H9 (cell line): ENCODE results near the gene SLC38A11. TPM values are rescaled to one million over a fixed set of nuclear protein-coding genes. Genes with fewer than 3 reads are reported as not detected.

Source experiments
- DNase-seq: peaks from one replicate; pipeline ENCODE4 v3.0.0-alpha.2; 2017
- H2AFZ ChIP-seq: one replicate; pipeline ENCODE4 v1.6.1; 2013; ENCODE audit warnings: mild to moderate bottlenecking, low read length, control low read depth, moderate library complexity
- H2AK5ac ChIP-seq: 2 replicates; pipeline ENCODE4 v1.6.1; 2013; ENCODE audit warnings: low read length, control low read depth, mixed read lengths; ENCODE audit not compliant: insufficient read length
- H2BK120ac ChIP-seq: one replicate; pipeline ENCODE4 v1.6.1; 2013; ENCODE audit warnings: low read depth, mild to moderate bottlenecking, low read length, control low read depth, inconsistent platforms; ENCODE audit not compliant: poor library complexity, severe bottlenecking
- H2BK12ac ChIP-seq: 2 replicates; pipeline ENCODE4 v1.6.1; 2013; ENCODE audit warnings: low read length, control low read depth, mixed read lengths, low read depth; ENCODE audit not compliant: insufficient read length
- H2BK15ac ChIP-seq: 2 replicates; pipeline ENCODE4 v1.6.1; 2013; ENCODE audit warnings: low read depth, low read length, control low read depth
- H2BK20ac ChIP-seq: one replicate; pipeline ENCODE4 v1.6.1; 2013; ENCODE audit warnings: low read depth, mild to moderate bottlenecking, low read length, control low read depth, inconsistent platforms; ENCODE audit not compliant: poor library complexity, severe bottlenecking
- H2BK5ac ChIP-seq: 2 replicates; pipeline ENCODE4 v1.6.1; 2013; ENCODE audit warnings: low read length, control low read depth, mixed read lengths; ENCODE audit not compliant: insufficient read length
- H3K14ac ChIP-seq: 2 replicates; pipeline ENCODE4 v1.6.1; 2013; ENCODE audit warnings: low read length, control low read depth; ENCODE audit not compliant: insufficient read depth
- H3K18ac ChIP-seq: 2 replicates; pipeline ENCODE4 v1.6.1; 2013; ENCODE audit warnings: low read depth, mild to moderate bottlenecking, mixed read lengths, low read length, control low read depth; ENCODE audit not compliant: insufficient read length
- H3K23ac ChIP-seq: 2 replicates; pipeline ENCODE4 v1.6.1; 2013; ENCODE audit warnings: low read length, control low read depth, mixed read lengths, low read depth; ENCODE audit not compliant: insufficient read length
- H3K23me2 ChIP-seq: 2 replicates; pipeline ENCODE4 v1.6.1; 2013; ENCODE audit warnings: low read depth, mild to moderate bottlenecking, mixed read lengths, low read length, control low read depth; ENCODE audit not compliant: insufficient read length, poor library complexity, severe bottlenecking
- H3K27ac ChIP-seq: 2 replicates; pipeline ENCODE4 v1.5.1; 2013; ENCODE audit warnings: low read length, control low read depth, mixed read lengths, low read depth; ENCODE audit not compliant: insufficient read length
- H3K27me3 ChIP-seq: 2 replicates; pipeline ENCODE4 v1.6.1; 2013; ENCODE audit warnings: low read length, control low read depth, inconsistent platforms; ENCODE audit not compliant: insufficient read depth
- H3K4ac ChIP-seq: 2 replicates; pipeline ENCODE4 v1.6.1; 2013; ENCODE audit warnings: low read depth, mild to moderate bottlenecking, control low read depth, inconsistent platforms, low read length, moderate library complexity
- H3K4me1 ChIP-seq: 2 replicates; pipeline ENCODE4 v1.6.1; 2013; ENCODE audit warnings: low read length, control low read depth, inconsistent platforms; ENCODE audit not compliant: insufficient read depth
- H3K4me2 ChIP-seq: 2 replicates; pipeline ENCODE4 v1.6.1; 2013; ENCODE audit warnings: low read length, control low read depth, mixed read lengths; ENCODE audit not compliant: insufficient read length, insufficient read depth
- H3K56ac ChIP-seq: 2 replicates; pipeline ENCODE4 v1.6.1; 2013; ENCODE audit warnings: low read depth, mild to moderate bottlenecking, mixed read lengths, low read length, control low read depth; ENCODE audit not compliant: insufficient read length
- H3K79me1 ChIP-seq: 2 replicates; pipeline ENCODE4 v1.6.1; 2013; ENCODE audit warnings: low read depth, mild to moderate bottlenecking, moderate library complexity, low read length, control low read depth, inconsistent platforms; ENCODE audit not compliant: insufficient read depth, poor library complexity, severe bottlenecking
- H3K79me2 ChIP-seq: 2 replicates; pipeline ENCODE4 v1.6.1; 2013; ENCODE audit warnings: low read length, control low read depth, inconsistent platforms; ENCODE audit not compliant: insufficient read depth
- H3K9ac ChIP-seq: 2 replicates; pipeline ENCODE4 v1.6.1; 2013; ENCODE audit warnings: low read length, control low read depth, mixed read lengths; ENCODE audit not compliant: insufficient read length; ENCODE audit errors: extremely low read depth
- H3K9me3 ChIP-seq: one replicate; pipeline ENCODE4 v1.6.1; 2013; ENCODE audit warnings: low read depth, low read length, inconsistent platforms; ENCODE audit not compliant: control insufficient read depth
- H3T11ph ChIP-seq: one replicate; pipeline ENCODE4 v1.6.1; 2013; ENCODE audit warnings: mild to moderate bottlenecking, low read length, control low read depth, inconsistent platforms
- H4K20me1 ChIP-seq: one replicate; pipeline ENCODE4 v1.6.1; 2013; ENCODE audit not compliant: control insufficient read depth, insufficient read length, insufficient read depth
- H4K5ac ChIP-seq: 2 replicates; pipeline ENCODE4 v1.6.1; 2013; ENCODE audit warnings: low read depth, mild to moderate bottlenecking, mixed read lengths, low read length, control low read depth; ENCODE audit not compliant: insufficient read length
- H4K8ac ChIP-seq: replicated peaks from 2 replicates; pipeline ENCODE4 v1.6.1; 2013; ENCODE audit warnings: low read length, control low read depth, mixed read lengths, low read depth; ENCODE audit not compliant: insufficient read length
- H4K91ac ChIP-seq: 2 replicates; pipeline ENCODE4 v1.6.1; 2013; ENCODE audit warnings: low read depth, mild to moderate bottlenecking, moderate library complexity, mixed read lengths, low read length, control low read depth; ENCODE audit not compliant: insufficient read length
- H3K27ac Mint-ChIP-seq, 3 experiments: 2 replicates in 2 of 3; 3 replicates in 1 of 3; pipeline ENCODE4 v1.8.0; 2020 to 2021; ENCODE audit warnings: mixed read lengths in 3 of 3, mild to moderate bottlenecking in 1 of 3, moderate library complexity in 1 of 3
- H3K27me3 Mint-ChIP-seq: 2 replicates; pipeline ENCODE4 v1.8.0; 2021; ENCODE audit warnings: low read depth, mild to moderate bottlenecking, moderate library complexity, mixed read lengths
- H3K36me3 Mint-ChIP-seq, 3 experiments: 2 replicates in 2 of 3; 3 replicates in 1 of 3; pipeline ENCODE4 v1.8.0; 2020 to 2021; ENCODE audit warnings: low read depth in 3 of 3, mixed read lengths in 3 of 3; ENCODE audit not compliant: insufficient read depth in 1 of 3
- H3K4me1 Mint-ChIP-seq, 2 experiments: 2 replicates each; pipeline ENCODE4 v1.8.0; 2020; ENCODE audit warnings: mixed read lengths in 2 of 2
- H3K4me3 Mint-ChIP-seq, 2 experiments: 2 replicates in 1 of 2; 3 replicates in 1 of 2; pipeline ENCODE4 v1.8.0; 2020 to 2021; ENCODE audit warnings: mild to moderate bottlenecking in 2 of 2, mixed read lengths in 2 of 2, moderate library complexity in 1 of 2
- H3K9me3 Mint-ChIP-seq, 2 experiments: 2 replicates in 1 of 2; 3 replicates in 1 of 2; pipeline ENCODE4 v1.8.0; 2020; ENCODE audit warnings: mild to moderate bottlenecking in 2 of 2, mixed read lengths in 2 of 2, moderate library complexity in 1 of 2
- WGBS: extraction: QIAGEN DNeasy Blood & Tissue Kit; methylation state at CpG from one replicate; pipeline ENCODE4 v1.1.7; 2013; ENCODE audit warnings: missing lambda C conversion rate, low lambda C conversion rate, mixed read lengths; ENCODE audit not compliant: insufficient read length; ENCODE audit errors: extremely low coverage; 5-methylcytosine and 5-hydroxymethylcytosine counted together
- total RNA-seq: library from RNA; stranded (reverse); gene quantifications from 2 replicates; pipeline ENCODE4 v1.2.1, GENCODE V29; 2021
- TF ChIP-seq, protein P1 (sequence below): fragments of 200-600 bp; sonication (generic); conservative IDR thresholded peaks from 3 replicates; pipeline ENCODE4 v1.8.0; 2021; ENCODE audit warnings: antibody characterized with exemption, mild to moderate bottlenecking

The SLC38A11 gene
- total RNA-seq, 1 experiment from 2014 or later, result not detected

DNA sequence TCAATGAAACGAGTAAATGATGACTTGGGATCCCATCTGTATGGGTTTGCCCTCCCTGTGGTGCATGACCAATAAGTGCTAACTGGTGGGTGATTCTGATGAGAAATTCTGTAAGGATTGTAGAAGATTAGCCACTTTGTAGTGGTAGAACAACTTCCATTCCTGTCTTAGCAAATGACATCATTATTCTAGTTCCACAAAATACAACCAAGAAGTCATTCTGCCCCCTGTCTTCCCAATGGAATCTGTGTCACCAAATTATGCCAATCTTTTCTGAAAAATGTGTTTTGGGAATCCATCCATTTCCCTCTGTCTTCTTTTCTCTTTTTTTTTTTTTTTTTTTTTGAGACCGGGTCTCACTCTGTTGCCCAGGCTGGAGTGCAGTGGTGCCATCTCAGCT lies 48.4 kb downstream of the SLC38A11 start:
- Histone ChIP-seq H2BK12ac (no peak overlapping the region), H3K79me2 (no peaks in the 10 kb centered on the region), H2BK20ac (no peak overlapping the region), H3K23me2 (no peaks in the 10 kb centered on the region), H3K79me1 (no peaks in the 10 kb centered on the region), H3K23ac (no peak overlapping the region), H2BK120ac (no peak overlapping the region), H3K9me3 (no peaks in the 10 kb centered on the region), H3K9ac (no peak overlapping the region), H2AK5ac (no peak overlapping the region), H4K20me1 (no peaks in the 10 kb centered on the region), H2BK15ac (no peak overlapping the region), H3K14ac (no peak overlapping the region), H3K56ac (no peak overlapping the region), H3K27ac (no peak overlapping the region), H2AFZ (no peak overlapping the region), H3K4ac (no peak overlapping the region), H3K18ac (no peak overlapping the region), H4K91ac (no peak overlapping the region), H3K4me2 (no peak overlapping the region), H4K8ac (no peak overlapping the region), H3K27me3 (no peaks in the 10 kb centered on the region), H2BK5ac (no peak overlapping the region), H4K5ac (no peak overlapping the region), H3K4me1 (no peaks in the 10 kb centered on the region), H3T11ph (no peak overlapping the region)
- Mint-ChIP-seq H3K27me3 (no peaks in the 10 kb centered on the region), H3K27ac (peak overlapping the region in 2 of 3 experiments; percentile 9 to 85; a peak in 2 of 7 replicates), H3K9me3 (no peaks in the 10 kb centered on the region), H3K4me3 (no peak overlapping the region), H3K36me3 (no peaks in the 10 kb centered on the region), H3K4me1 (peaks cover 9 to 17% of the 10 kb centered on the region in 2 experiments; a peak in 3 of 4 replicates)
- TF ChIP-seq, protein P1, sequence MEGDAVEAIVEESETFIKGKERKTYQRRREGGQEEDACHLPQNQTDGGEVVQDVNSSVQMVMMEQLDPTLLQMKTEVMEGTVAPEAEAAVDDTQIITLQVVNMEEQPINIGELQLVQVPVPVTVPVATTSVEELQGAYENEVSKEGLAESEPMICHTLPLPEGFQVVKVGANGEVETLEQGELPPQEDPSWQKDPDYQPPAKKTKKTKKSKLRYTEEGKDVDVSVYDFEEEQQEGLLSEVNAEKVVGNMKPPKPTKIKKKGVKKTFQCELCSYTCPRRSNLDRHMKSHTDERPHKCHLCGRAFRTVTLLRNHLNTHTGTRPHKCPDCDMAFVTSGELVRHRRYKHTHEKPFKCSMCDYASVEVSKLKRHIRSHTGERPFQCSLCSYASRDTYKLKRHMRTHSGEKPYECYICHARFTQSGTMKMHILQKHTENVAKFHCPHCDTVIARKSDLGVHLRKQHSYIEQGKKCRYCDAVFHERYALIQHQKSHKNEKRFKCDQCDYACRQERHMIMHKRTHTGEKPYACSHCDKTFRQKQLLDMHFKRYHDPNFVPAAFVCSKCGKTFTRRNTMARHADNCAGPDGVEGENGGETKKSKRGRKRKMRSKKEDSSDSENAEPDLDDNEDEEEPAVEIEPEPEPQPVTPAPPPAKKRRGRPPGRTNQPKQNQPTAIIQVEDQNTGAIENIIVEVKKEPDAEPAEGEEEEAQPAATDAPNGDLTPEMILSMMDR, result no peak
- DNase-seq, result no peak
- no CpG with 5 or more reads among the region's 2 CpGs for WGBS
